CD4-positive, alpha-beta T cell treated with Interleukin-10 for 1 hour (primary cell): ENCODE results near the gene ABHD11.
"Not testable (repeated sequence)": the region's sequence is repeated elsewhere in the genome, so short reads cannot be mapped to it uniquely, and the experiment has no call there.

Experiments
- DNase-seq: peaks from one replicate; pipeline ENCODE4 v3.0.0-alpha.2; 2020

ABHD11 gene

GRCh38 chr7:73718905-73719805 lies 19.4 kb downstream of the ABHD11 start, which contains the start of gene STX1A:
TSS of gene STX1A (minus strand) at chr7:73719669. CDS start at chr7:73719631, 38 bp downstream.
- peak; percentile 77 for DNase-seq

GRCh38 chr7:73718438-73718881 lies 20.1 kb downstream of the ABHD11 start:
- DNase-seq: peak; percentile 34

GRCh38 chr7:73717991-73718405 lies 20.6 kb downstream of the ABHD11 start:
- peak; percentile 75 for DNase-seq

GRCh38 chr7:73717025-73717807 lies 21.4 kb downstream of the ABHD11 start:
- DNase-seq: no peak

- no peak for DNase-seq
Observed at GRCh38 chr7:73716318-73716890, 22.2 kb downstream of the ABHD11 start.

GRCh38 chr7:73715648-73716317 lies 22.8 kb downstream of the ABHD11 start:
- DNase-seq: no peak

- DNase-seq: not testable (repeated sequence)
Observed at GRCh38 chr7:73713319-73713718, 25.3 kb downstream of the ABHD11 start.

- DNase-seq: no peak
Observed at GRCh38 chr7:73712773-73713172, 25.8 kb downstream of the ABHD11 start.

- DNase-seq: no peak
Observed at GRCh38 chr7:73708961-73709549, 29.5 kb downstream of the ABHD11 start.

- peak; percentile 24 for DNase-seq
Observed at GRCh38 chr7:73707045-73707631, 31.5 kb downstream of the ABHD11 start.

- DNase-seq: no peak
Observed at GRCh38 chr7:73706126-73707044, 32.2 kb downstream of the ABHD11 start.

- DNase-seq: no peak
Observed at GRCh38 chr7:73705551-73705920, 33.1 kb downstream of the ABHD11 start.

- DNase-seq: no peak
Observed at GRCh38 chr7:73704640-73705550, 33.7 kb downstream of the ABHD11 start.

- peak; percentile 30 for DNase-seq
Observed at GRCh38 chr7:73703757-73704639, 34.6 kb downstream of the ABHD11 start.

GRCh38 chr7:73703225-73703624 lies 35.4 kb downstream of the ABHD11 start:
- DNase-seq: no peak

GRCh38 chr7:73702665-73703064 lies 35.9 kb downstream of the ABHD11 start:
- no peak for DNase-seq

- no peak for DNase-seq
Observed at GRCh38 chr7:73702226-73702625, 36.4 kb downstream of the ABHD11 start.

- DNase-seq: peak; percentile 46
Observed at GRCh38 chr7:73701357-73701995, 37.1 kb downstream of the ABHD11 start.
